ENCODE measurements around the gene RRP15. TPM values are rescaled to one million over a fixed set of nuclear protein-coding genes. Genes with fewer than 3 reads are reported as not detected.

RRP15 gene
- total RNA-seq, 1 experiment from 2014 or later: 36.0 TPM

DNA sequence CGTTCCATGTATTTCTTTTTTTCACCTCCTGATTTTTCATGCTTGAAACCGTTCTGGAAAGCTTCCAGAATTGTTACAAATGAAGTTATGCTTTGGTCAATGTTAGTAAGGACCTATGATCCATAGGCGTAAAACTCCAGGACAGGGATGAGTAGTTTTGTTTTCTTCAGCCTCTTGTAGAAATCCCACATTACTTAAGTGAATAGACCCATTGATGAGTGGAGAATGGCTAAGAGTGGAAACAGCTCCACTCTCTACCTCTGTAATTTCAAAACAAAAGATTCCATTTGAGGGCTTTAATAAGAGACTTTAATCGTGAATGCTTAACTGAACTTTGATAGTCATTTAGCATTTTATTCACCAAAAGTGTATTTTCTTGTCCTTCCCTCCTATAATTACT lies 57.0 kb downstream of the RRP15 start:
- peaks cover 12% of the 10 kb centered on the region for H3K27me3 Mint-ChIP-seq (ENCODE audit: low read depth)
- H3K4me1 Mint-ChIP-seq: peaks cover 17% of the 10 kb centered on the region
- TF ChIP-seq ZNF232 (CRISPR knock-in tag; IDR thresholded peaks at IDR 0.05) (no peak), JAZF1 (CRISPR knock-in tag; IDR thresholded peaks at IDR 0.05) (no peak), IRF2 (CRISPR knock-in tag; IDR thresholded peaks at IDR 0.05; ENCODE audit: borderline replicate concordance, low read depth) (no peak), TCF7 (CRISPR knock-in tag; IDR thresholded peaks at IDR 0.05; ENCODE audit: low read depth) (no peak)
- TF ChIP-seq, protein P1, sequence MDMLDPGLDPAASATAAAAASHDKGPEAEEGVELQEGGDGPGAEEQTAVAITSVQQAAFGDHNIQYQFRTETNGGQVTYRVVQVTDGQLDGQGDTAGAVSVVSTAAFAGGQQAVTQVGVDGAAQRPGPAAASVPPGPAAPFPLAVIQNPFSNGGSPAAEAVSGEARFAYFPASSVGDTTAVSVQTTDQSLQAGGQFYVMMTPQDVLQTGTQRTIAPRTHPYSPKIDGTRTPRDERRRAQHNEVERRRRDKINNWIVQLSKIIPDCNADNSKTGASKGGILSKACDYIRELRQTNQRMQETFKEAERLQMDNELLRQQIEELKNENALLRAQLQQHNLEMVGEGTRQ (CRISPR knock-in tag; IDR thresholded peaks at IDR 0.05): no peak
- TF ChIP-seq, protein P2, sequence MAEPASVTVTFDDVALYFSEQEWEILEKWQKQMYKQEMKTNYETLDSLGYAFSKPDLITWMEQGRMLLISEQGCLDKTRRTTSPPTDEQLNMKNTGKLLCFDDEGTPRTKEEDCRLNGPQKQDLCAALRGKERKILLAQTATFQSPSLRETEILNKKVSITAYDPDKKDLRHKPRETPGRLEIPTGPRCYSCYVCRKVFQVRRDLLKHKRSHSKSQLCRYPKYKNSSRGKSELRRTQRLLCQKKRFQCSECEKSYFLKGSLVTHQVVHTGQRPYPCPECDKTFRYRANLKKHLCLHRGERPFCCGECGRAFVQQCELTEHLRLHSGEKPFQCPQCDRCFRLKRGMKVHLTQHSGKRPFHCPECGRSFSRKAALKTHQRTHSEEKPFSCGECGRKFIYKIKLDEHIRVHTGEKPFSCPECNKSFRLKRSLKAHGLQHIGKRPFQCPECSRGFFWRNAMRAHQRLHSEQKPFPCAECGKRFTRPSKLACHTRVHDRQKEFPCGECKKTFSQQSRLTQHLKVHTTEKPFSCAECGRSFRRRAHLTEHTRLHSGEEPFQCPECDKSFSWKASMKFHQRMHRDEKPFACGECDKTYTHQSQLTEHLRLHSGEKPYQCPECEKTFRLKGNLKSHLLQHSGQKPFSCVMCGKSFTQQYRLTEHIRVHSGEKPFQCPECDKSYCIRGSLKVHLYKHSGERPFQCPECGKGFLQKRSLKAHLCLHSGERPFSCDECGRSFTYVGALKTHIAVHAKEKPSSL (CRISPR knock-in tag; conservative IDR thresholded peaks at IDR 0.05): no peak
- TF ChIP-seq, protein P3, sequence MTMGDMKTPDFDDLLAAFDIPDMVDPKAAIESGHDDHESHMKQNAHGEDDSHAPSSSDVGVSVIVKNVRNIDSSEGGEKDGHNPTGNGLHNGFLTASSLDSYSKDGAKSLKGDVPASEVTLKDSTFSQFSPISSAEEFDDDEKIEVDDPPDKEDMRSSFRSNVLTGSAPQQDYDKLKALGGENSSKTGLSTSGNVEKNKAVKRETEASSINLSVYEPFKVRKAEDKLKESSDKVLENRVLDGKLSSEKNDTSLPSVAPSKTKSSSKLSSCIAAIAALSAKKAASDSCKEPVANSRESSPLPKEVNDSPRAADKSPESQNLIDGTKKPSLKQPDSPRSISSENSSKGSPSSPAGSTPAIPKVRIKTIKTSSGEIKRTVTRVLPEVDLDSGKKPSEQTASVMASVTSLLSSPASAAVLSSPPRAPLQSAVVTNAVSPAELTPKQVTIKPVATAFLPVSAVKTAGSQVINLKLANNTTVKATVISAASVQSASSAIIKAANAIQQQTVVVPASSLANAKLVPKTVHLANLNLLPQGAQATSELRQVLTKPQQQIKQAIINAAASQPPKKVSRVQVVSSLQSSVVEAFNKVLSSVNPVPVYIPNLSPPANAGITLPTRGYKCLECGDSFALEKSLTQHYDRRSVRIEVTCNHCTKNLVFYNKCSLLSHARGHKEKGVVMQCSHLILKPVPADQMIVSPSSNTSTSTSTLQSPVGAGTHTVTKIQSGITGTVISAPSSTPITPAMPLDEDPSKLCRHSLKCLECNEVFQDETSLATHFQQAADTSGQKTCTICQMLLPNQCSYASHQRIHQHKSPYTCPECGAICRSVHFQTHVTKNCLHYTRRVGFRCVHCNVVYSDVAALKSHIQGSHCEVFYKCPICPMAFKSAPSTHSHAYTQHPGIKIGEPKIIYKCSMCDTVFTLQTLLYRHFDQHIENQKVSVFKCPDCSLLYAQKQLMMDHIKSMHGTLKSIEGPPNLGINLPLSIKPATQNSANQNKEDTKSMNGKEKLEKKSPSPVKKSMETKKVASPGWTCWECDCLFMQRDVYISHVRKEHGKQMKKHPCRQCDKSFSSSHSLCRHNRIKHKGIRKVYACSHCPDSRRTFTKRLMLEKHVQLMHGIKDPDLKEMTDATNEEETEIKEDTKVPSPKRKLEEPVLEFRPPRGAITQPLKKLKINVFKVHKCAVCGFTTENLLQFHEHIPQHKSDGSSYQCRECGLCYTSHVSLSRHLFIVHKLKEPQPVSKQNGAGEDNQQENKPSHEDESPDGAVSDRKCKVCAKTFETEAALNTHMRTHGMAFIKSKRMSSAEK (CRISPR knock-in tag; IDR thresholded peaks at IDR 0.05; ENCODE audit: borderline replicate concordance): no peak
- no peak for ATAC-seq
- ChIA-PET CTCF (no interaction called here), POLR2A (no interaction called here)
- no peaks in the 10 kb centered on the region for H3K36me3 Mint-ChIP-seq
- no peak for DNase-seq (ENCODE audit: low spot score)
- no peak overlapping the region for H3K4me3 Mint-ChIP-seq
- 0 out of 2 replicates have a peak overlapping the region, but pooled peaks have one; percentile 57 for H3K27ac Mint-ChIP-seq
- H3K9me3 Mint-ChIP-seq: no peaks in the 10 kb centered on the region

DNA sequence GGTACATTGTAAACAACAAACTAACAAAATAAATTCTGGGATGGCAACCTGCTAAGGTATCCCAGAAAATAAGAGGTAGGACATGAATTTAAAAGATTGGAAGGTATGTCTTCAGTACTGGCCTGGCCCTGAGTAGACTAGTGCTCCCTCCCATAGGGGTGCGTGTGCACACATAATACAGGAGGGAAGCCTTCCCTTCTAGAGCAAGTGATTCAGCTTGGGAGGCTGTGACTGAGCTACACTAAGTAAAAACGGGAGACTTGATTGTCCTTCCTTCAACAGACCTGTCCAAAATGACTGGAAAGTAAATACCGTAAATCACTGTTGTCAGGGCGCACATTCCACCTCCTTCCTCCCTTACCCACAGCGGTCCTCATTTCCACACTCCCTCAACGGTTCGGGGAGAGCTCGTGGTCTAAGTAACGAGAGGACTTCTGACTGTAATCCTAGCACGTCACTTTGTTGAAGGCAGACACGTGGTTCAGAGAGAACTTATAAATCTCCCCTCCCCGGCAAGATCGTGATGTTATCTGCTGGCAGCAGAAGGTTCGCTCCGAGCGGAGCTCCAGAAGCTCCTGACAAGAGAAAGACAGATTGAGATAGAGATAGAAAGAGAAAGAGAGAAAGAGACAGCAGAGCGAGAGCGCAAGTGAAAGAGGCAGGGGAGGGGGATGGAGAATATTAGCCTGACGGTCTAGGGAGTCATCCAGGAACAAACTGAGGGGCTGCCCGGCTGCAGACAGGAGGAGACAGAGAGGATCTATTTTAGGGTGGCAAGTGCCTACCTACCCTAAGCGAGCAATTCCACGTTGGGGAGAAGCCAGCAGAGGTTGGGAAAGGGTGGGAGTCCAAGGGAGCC lies 60.0 kb downstream of the RRP15 start, which contains the start of gene TGFB2:
TSS of gene TGFB2 (plus strand) at position 523 of the 859 bp plus-strand sequence. CDS start 1,366 bp downstream, outside the sequence.
- Mint-ChIP-seq H3K36me3 (no peaks in the 10 kb centered on the region), H3K27ac (no peak within 1 kb of the TSS), H3K9me3 (no peaks in the 10 kb centered on the region), H3K4me3 (no peak within 1 kb of the TSS), H3K4me1 (peaks cover 26% of the 10 kb centered on the region), H3K27me3 (ENCODE audit: low read depth) (peaks cover 15% of the 10 kb centered on the region)
- DNase-seq (ENCODE audit: low spot score) (no peak), ATAC-seq (peak; percentile 51)
- ChIA-PET CTCF (interaction anchor here (1.0 to 3.6 kb wide), 4 partner anchors 45 to 722 kb away, joined by 3 to 17 read pairs (median 3); no protein-coding TSS in a partner anchor), POLR2A (no interaction called here)
- TF ChIP-seq ETV6 (CRISPR knock-in tag; IDR thresholded peaks at IDR 0.05) (0 out of 2 replicates have a peak, but pooled peaks have one; percentile 17), NFE2L1 (CRISPR knock-in tag; IDR thresholded peaks at IDR 0.05) (no peak), PRRX2 (CRISPR knock-in tag; IDR thresholded peaks at IDR 0.05) (0 out of 2 replicates have a peak, but pooled peaks have one; percentile 11), GABPB1 (CRISPR knock-in tag; IDR thresholded peaks at IDR 0.05) (no peak), ZNF263 (CRISPR knock-in tag; IDR thresholded peaks at IDR 0.05; ENCODE audit: low read depth) (peak; percentile 58; the same call in 1 of the 2 replicates), SP1 (CRISPR knock-in tag; conservative IDR thresholded peaks at IDR 0.05) (no peak)
- TF ChIP-seq, protein P4, sequence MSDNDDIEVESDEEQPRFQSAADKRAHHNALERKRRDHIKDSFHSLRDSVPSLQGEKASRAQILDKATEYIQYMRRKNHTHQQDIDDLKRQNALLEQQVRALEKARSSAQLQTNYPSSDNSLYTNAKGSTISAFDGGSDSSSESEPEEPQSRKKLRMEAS (CRISPR knock-in tag; IDR thresholded peaks at IDR 0.05): peak; percentile 68; the same call in 1 of the 2 replicates
- TF ChIP-seq, protein P3 (CRISPR knock-in tag; IDR thresholded peaks at IDR 0.05; ENCODE audit: borderline replicate concordance): no peak
- TF ChIP-seq, protein P5, sequence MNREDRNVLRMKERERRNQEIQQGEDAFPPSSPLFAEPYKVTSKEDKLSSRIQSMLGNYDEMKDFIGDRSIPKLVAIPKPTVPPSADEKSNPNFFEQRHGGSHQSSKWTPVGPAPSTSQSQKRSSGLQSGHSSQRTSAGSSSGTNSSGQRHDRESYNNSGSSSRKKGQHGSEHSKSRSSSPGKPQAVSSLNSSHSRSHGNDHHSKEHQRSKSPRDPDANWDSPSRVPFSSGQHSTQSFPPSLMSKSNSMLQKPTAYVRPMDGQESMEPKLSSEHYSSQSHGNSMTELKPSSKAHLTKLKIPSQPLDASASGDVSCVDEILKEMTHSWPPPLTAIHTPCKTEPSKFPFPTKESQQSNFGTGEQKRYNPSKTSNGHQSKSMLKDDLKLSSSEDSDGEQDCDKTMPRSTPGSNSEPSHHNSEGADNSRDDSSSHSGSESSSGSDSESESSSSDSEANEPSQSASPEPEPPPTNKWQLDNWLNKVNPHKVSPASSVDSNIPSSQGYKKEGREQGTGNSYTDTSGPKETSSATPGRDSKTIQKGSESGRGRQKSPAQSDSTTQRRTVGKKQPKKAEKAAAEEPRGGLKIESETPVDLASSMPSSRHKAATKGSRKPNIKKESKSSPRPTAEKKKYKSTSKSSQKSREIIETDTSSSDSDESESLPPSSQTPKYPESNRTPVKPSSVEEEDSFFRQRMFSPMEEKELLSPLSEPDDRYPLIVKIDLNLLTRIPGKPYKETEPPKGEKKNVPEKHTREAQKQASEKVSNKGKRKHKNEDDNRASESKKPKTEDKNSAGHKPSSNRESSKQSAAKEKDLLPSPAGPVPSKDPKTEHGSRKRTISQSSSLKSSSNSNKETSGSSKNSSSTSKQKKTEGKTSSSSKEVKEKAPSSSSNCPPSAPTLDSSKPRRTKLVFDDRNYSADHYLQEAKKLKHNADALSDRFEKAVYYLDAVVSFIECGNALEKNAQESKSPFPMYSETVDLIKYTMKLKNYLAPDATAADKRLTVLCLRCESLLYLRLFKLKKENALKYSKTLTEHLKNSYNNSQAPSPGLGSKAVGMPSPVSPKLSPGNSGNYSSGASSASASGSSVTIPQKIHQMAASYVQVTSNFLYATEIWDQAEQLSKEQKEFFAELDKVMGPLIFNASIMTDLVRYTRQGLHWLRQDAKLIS (CRISPR knock-in tag; IDR thresholded peaks at IDR 0.05; ENCODE audit: borderline replicate concordance): 0 out of 2 replicates have a peak, but pooled peaks have one; percentile 31
- TF ChIP-seq, protein P1 (CRISPR knock-in tag; IDR thresholded peaks at IDR 0.05): peak; percentile 29; the same call in 1 of the 2 replicates

Data from WTC11 (cell line).